AG04449 (cell line): ENCODE data around the gene TMEM164.
"Not testable (repeated sequence)": the region's sequence is repeated elsewhere in the genome, so short reads cannot be mapped to it uniquely, and the experiment has no call there.

Source experiments
- CTCF ChIA-PET: fragments of 350-600 bp; formaldehyde crosslinking; extraction: SDS; loops from one replicate; lab custom pipeline; 2021; ENCODE audit warnings: antibody characterized with exemption; lab: Yijun Ruan, JAX
- POLR2A ChIA-PET: fragments of 400-600, 350-600 bp; formaldehyde crosslinking; extraction: SDS; loops from one replicate; lab custom pipeline; 2020; ENCODE audit warnings: antibody characterized with exemption, inconsistent platforms; lab: Yijun Ruan, JAX
- DNase-seq: peaks from one replicate; pipeline ENCODE4 v3.0.0-alpha.2; 2010; ENCODE audit warnings: low read depth, low spot score
- H3K4me3 ChIP-seq: 2 replicates; pipeline ENCODE4 v1.5.1; 2011; ENCODE audit warnings: low read depth, mild to moderate bottlenecking, control low read depth, low read length
- TF ChIP-seq, protein P1 (sequence below): IDR thresholded peaks from one replicate; pipeline ENCODE4 v1.5.1; 2011; ENCODE audit warnings: mild to moderate bottlenecking, moderate library complexity, low read length, control low read depth, inconsistent platforms; ENCODE audit not compliant: insufficient read depth; ENCODE audit errors: missing control alignments

Gene TMEM164

DNA sequence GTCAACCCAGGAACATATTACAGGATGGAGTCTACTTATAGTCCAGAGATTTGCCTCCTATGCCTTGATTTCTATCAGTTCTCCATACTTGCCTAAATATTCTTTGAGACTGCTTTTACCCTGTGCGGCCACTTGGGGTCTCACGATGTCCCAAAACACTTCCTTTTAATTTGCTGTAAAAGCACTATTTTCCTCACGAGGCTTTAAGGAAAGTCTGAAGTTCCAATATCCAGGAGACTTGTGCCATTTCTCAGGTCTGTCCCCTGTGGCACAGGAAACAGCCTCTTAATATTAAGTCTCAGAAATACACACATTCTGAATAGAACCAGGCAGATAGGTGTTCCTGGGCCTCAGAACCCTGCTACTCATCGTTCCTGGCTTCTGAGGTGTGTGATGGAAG lies 142.9 kb downstream of the TMEM164 start:
- H3K4me3 ChIP-seq = no peak overlapping the region
- CTCF ChIA-PET = interaction anchor here (0.8 to 9.2 kb wide), 40 partner anchors 10 to 706 kb away, joined by 3 to 208 read pairs (median 5); no protein-coding TSS in a partner anchor
- POLR2A ChIA-PET = no interaction called here
- TF ChIP-seq, protein P1, sequence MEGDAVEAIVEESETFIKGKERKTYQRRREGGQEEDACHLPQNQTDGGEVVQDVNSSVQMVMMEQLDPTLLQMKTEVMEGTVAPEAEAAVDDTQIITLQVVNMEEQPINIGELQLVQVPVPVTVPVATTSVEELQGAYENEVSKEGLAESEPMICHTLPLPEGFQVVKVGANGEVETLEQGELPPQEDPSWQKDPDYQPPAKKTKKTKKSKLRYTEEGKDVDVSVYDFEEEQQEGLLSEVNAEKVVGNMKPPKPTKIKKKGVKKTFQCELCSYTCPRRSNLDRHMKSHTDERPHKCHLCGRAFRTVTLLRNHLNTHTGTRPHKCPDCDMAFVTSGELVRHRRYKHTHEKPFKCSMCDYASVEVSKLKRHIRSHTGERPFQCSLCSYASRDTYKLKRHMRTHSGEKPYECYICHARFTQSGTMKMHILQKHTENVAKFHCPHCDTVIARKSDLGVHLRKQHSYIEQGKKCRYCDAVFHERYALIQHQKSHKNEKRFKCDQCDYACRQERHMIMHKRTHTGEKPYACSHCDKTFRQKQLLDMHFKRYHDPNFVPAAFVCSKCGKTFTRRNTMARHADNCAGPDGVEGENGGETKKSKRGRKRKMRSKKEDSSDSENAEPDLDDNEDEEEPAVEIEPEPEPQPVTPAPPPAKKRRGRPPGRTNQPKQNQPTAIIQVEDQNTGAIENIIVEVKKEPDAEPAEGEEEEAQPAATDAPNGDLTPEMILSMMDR = peak; percentile 31
- DNase-seq = no peak

DNA sequence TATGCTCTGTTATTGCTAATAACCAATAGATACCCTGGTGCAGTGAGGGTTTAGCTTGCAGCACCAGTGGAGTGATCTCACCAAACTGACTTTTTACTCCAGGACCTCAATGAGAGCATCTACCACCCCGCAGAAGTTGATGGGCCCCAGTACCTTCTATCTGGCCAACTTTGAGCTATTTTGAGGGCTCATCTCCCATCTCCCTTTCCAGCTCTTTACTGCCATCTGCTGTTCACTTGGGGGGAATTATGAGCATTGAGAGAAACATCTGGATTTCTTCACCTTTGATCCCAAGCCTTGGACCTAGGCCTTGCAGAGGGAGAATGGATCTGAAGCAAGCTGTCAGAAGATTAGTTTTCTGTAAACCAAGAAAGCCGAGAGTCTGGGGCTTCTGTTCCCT lies 143.6 kb downstream of the TMEM164 start:
- CTCF ChIA-PET = interaction anchor here (0.7 to 9.2 kb wide), 49 partner anchors 11 to 705 kb away, joined by 3 to 208 read pairs (median 4); no protein-coding TSS in a partner anchor
- TF ChIP-seq, protein P1 = peak; percentile 53
- H3K4me3 ChIP-seq = no peak overlapping the region
- no peak for DNase-seq
- POLR2A ChIA-PET = no interaction called here

DNA sequence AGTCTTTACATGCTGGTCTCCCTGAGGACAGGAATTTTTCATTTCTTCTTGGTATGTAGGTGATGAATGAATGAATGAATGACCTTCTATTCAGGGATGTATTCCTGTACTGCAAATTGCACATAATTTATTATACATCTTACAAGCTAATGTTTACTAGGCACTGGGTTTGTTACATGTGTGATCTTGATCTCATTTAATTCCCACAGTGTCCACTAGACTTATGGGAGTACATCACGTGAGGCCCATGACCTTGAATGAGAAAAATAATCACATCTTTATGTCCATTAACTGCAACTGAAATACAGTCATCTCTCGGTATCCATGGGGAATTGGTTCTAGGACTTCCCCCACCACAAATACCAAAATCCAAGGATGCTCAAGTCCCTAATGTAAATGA lies 150.3 kb downstream of the TMEM164 start:
- no peak for DNase-seq
- H3K4me3 ChIP-seq = no peak overlapping the region
- TF ChIP-seq, protein P1 = no peak
- CTCF ChIA-PET = interaction anchor here (0.7 to 21.2 kb wide), 4 partner anchors 10 to 262 kb away, joined by 3 to 970 read pairs (median 7); no protein-coding TSS in a partner anchor
- POLR2A ChIA-PET = no interaction called here

DNA sequence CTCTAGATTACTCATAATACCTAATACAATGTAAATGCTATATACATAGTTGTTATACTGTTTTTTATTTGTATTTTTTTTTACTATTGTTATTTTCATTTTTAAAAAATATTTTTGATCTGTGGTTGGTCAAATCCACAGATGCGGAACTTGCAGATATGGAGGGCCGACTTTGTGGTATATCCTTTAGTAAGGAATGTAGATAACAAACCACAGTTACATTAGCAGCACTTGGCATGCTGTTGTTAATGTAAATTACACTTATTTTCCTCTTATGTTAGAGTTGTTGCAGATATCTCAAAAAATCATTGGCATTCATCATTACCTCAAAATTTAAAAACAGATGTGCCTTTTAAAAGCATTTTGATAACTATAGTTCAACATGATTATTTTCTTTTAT lies 151.0 kb downstream of the TMEM164 start:
- TF ChIP-seq, protein P1 = no peak
- ChIA-PET CTCF (interaction anchor here (0.7 to 21.2 kb wide), 4 partner anchors 7 to 263 kb away, joined by 3 to 970 read pairs (median 46); no protein-coding TSS in a partner anchor), POLR2A (no interaction called here)
- no peak for DNase-seq
- no peak overlapping the region for H3K4me3 ChIP-seq

DNA sequence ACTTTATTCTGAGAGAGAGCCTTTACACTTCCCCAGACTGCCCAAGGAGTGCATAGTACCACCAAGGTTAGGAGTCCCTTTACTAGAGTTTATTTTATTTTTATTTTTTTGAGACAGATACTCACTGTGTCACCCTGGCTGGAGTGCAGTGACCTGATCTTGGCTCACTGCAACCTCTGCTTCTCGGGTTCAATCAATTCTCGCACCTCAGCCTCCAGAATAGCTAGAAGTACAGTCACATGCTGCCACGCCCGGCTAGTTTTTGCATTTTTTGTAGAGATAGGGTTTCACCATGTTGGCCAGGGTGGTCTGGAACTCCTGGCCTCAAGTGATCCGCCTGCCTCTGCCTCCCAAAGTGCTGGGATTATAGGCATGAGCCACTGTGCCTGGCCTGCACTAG lies 151.4 kb downstream of the TMEM164 start:
- POLR2A ChIA-PET, H3K4me3 ChIP-seq, DNase-seq: not testable (repeated sequence)
- CTCF ChIA-PET = interaction anchor here (1.9 to 21.2 kb wide), 5 partner anchors 8 to 263 kb away, joined by 6 to 970 read pairs (median 14); no protein-coding TSS in a partner anchor

DNA sequence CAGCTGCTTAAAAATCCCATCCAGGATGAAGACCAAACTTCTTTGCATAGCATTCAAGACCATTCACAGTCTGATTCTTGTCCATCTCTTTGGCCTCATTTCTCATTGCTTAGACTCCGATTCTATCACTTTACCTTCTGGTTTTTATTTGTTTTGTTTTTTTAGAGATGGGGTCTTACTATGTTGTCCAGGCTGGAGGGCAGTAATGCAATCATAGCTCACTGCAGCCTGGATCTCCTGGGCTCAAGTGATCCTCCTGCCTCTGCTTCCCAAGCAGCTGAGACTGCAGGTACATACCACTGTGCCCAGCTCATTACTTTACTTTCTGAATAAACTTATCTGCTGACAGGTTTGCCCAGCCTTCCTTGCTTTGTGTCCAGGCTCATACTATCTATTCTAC lies 152.8 kb downstream of the TMEM164 start:
- TF ChIP-seq, protein P1 = no peak
- CTCF ChIA-PET = interaction anchor here (0.6 to 21.2 kb wide), 14 partner anchors 9 to 694 kb away, joined by 3 to 970 read pairs (median 4); no protein-coding TSS in a partner anchor
- H3K4me3 ChIP-seq = no peak overlapping the region
- DNase-seq = no peak
- POLR2A ChIA-PET = no interaction called here
